K562 (cell line): ENCODE measurements around the gene MYOZ1. TPM values are rescaled to one million over a fixed set of nuclear protein-coding genes. Genes with fewer than 3 reads are reported as not detected.
A peak's percentile ranks its signal among the peaks of the same experiment; 100 is the strongest.

Experiments used
- CCNT2 ChIP-seq: IDR thresholded peaks from 2 replicates; pipeline ENCODE4 v1.6.1; 2011; ENCODE audit warnings: borderline replicate concordance, low read depth, mild to moderate bottlenecking, moderate library complexity, mixed read lengths, low read length; ENCODE audit not compliant: insufficient read length; ENCODE audit errors: extremely low read depth
- ETV5 ChIP-seq: sonication (generic); formaldehyde crosslinking; IDR thresholded peaks from 2 replicates; pipeline ENCODE4 v1.4.0; 2020; ENCODE audit warnings: low read depth, mild to moderate bottlenecking, missing genetic modification reagents
- ETV6 ChIP-seq, 3 experiments: fragments of 150-350 bp in 1 of 3; sonication (generic) in 1 of 3; formaldehyde crosslinking in 1 of 3; IDR thresholded peaks; 2 replicates each; pipeline versions ENCODE4 v1.6.1 to v1.8.0; 2014 to 2022; ENCODE audit warnings: borderline replicate concordance in 2 of 3, low read depth in 2 of 3, antibody characterized with exemption in 1 of 3, low read length in 1 of 3, mild to moderate bottlenecking in 1 of 3, missing genetic modification reagents in 1 of 3
- HDGF ChIP-seq: fragments of 450-650 bp; IDR thresholded peaks from 2 replicates; pipeline ENCODE4 v1.6.1; 2016
- HEY1 ChIP-seq: fragments of 250-450 bp; sonication (Bioruptor Pico); IDR thresholded peaks from 2 replicates; pipeline ENCODE4 v1.5.0; 2020; ENCODE audit warnings: mild to moderate bottlenecking, moderate library complexity, borderline replicate concordance
- KAT7 ChIP-seq: sonication (generic); formaldehyde crosslinking; IDR thresholded peaks from 2 replicates; pipeline ENCODE4 v1.8.0; 2022; ENCODE audit warnings: missing genetic modification reagents, mild to moderate bottlenecking, borderline replicate concordance
- PHB2 ChIP-seq: fragments of 450-650 bp; IDR thresholded peaks from 2 replicates; pipeline ENCODE4 v1.6.1; 2017; ENCODE audit warnings: low read depth
- PKNOX1 ChIP-seq: fragments of 450-650 bp; IDR thresholded peaks from 2 replicates; pipeline ENCODE4 v1.6.1; 2016
- POLR3A ChIP-seq: IDR thresholded peaks from 2 replicates; pipeline ENCODE4 v1.6.1; 2011; ENCODE audit warnings: borderline replicate concordance, mild to moderate bottlenecking, moderate library complexity; ENCODE audit not compliant: insufficient read length, insufficient read depth; ENCODE audit errors: extremely low read depth
- TSHZ1 ChIP-seq: fragments of 250-450 bp; sonication (Bioruptor Pico); IDR thresholded peaks from 2 replicates; pipeline ENCODE4 v1.4.0; 2020; ENCODE audit warnings: mild to moderate bottlenecking, moderate library complexity
- ZKSCAN8 ChIP-seq: fragments of 200-800 bp; sonication (Bioruptor generic); IDR thresholded peaks from 2 replicates; pipeline ENCODE4 v1.6.1; 2016; ENCODE audit warnings: missing genetic modification characterization, missing compliant biosample characterization
- ZNF311 ChIP-seq: fragments of 250-450 bp; sonication (Bioruptor Pico); IDR thresholded peaks from 2 replicates; pipeline ENCODE4 v1.4.0; 2020; ENCODE audit warnings: mild to moderate bottlenecking, moderate library complexity
- polyA plus RNA-seq, 8 experiments: library from polyadenylated mRNA; depleted of rRNA in 4 of 8; stranded (reverse) in 5 of 8; unstranded in 3 of 8; fragments of >200 nt; fragmentation: Nextera tagmentation in 2 of 8; fragmentation: Illumina TruSeq in 1 of 8; extraction: Ambion mirVana in 2 of 8; extraction: Trizol in 1 of 8; gene quantifications; 2 replicates each; pipeline versions ENCODE4 v1.2.1 to v1.2.3, GENCODE V29; 2011 to 2014; ENCODE audit warnings: inconsistent platforms in 1 of 8, missing spikeins in 1 of 8
- total RNA-seq, 7 experiments: library from RNA; depleted of rRNA in 6 of 7; stranded (reverse); fragments of >200 nt in 6 of 7; fragmentation: Illumina TruSeq in 2 of 7; extraction: Trizol in 2 of 7; gene quantifications; 2 replicates each; pipeline versions ENCODE4 v1.2.1 to v1.2.3, GENCODE V29; 2011 to 2021; ENCODE audit warnings: low replicate concordance in 1 of 7
- TF ChIP-seq, protein P1 (sequence below): fragments of 450-650 bp; formaldehyde crosslinking; conservative IDR thresholded peaks from 2 replicates; pipeline ENCODE4 v1.4.0; 2022; ENCODE audit warnings: mild to moderate bottlenecking, missing genetic modification characterization
- TF ChIP-seq, protein P2 (sequence below), 2 experiments: fragments of 150-350 bp in 1 of 2; IDR thresholded peaks; 2 replicates each; pipeline ENCODE4 v1.6.1; 2012 to 2016; ENCODE audit warnings: low read depth in 2 of 2, low read length in 2 of 2, mild to moderate bottlenecking in 1 of 2, moderate library complexity in 1 of 2

The MYOZ1 gene
- total and polyA plus RNA-seq, 9 of the 15 experiments (the other 6 are each of a cell fraction or from before 2014, with no cell fraction given), result 0.03 to 0.18 (median 0.07) TPM; not detected in 5

DNA sequence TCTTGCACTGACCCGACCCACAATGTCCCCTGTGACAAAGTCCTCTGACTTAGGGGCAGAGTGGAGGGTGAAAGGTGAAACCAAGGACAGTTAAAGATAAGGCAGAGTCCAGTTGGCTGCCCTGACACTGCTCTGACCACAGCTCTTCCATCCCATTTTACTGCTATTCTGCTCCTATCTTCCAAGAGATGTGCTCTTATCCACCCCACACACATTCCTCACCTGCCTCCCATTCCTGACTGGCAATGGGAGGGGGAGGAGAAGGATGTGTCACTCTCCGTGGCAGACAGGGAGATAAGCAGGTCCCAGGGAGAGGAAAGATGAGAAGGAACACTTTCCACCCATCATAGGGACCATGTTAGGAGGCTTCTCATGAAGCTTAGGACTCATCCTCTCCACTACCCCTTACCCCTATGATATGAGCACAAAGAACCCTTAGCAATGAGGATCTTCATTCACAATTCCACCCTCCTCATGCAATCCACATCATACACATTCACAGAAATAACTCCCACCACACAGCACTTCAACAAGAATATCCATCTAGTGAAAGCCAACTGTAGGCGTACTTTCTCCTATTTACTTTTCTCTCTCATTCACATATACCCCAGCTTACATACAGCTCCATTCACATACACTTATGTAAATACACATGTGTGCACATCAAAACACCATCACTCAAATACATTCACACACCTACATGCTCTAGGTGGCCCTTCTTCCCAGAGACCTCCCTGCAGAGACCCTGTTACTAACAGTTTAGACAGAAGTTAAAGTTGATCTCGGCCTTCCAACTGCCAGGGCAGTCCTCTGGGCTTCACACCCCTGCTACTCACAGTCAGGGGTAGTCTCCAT lies 7.9 kb upstream of the MYOZ1 start (continued):
- TF ChIP-seq ZNF311 (CRISPR knock-in tag) (0 out of 2 replicates have a peak, but pooled peaks have one; percentile 19), TSHZ1 (CRISPR knock-in tag) (no peak), PHB2 (peak; percentile 8; the same call in 1 of the 2 replicates), CCNT2 (peak; percentile 67), ETV5 (CRISPR knock-in tag) (peak; percentile 80), PKNOX1 (peak; percentile 94), ETV6 (IDR thresholded peaks at IDR 0.05; ENCODE audit: borderline replicate concordance in 1 of 2, low read depth in 2 of 2, low read length in 1 of 2) (no peak), ETV6 (CRISPR knock-in tag; IDR thresholded peaks at IDR 0.05; ENCODE audit: borderline replicate concordance) (no peak), HDGF (no peak; the same call in 1 of the 2 replicates), ZKSCAN8 (CRISPR knock-in tag) (peak; percentile 45; the same call in 1 of the 2 replicates), KAT7 (CRISPR knock-in tag) (0 out of 2 replicates have a peak, but pooled peaks have one; percentile 72), POLR3A (no peak), HEY1 (CRISPR knock-in tag) (peak; percentile 80; the same call in 1 of the 2 replicates)
- TF ChIP-seq, protein P1, sequence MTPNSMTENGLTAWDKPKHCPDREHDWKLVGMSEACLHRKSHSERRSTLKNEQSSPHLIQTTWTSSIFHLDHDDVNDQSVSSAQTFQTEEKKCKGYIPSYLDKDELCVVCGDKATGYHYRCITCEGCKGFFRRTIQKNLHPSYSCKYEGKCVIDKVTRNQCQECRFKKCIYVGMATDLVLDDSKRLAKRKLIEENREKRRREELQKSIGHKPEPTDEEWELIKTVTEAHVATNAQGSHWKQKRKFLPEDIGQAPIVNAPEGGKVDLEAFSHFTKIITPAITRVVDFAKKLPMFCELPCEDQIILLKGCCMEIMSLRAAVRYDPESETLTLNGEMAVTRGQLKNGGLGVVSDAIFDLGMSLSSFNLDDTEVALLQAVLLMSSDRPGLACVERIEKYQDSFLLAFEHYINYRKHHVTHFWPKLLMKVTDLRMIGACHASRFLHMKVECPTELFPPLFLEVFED (CRISPR knock-in tag), result peak; percentile 40; the same call in 1 of the 2 replicates
- TF ChIP-seq, protein P2, sequence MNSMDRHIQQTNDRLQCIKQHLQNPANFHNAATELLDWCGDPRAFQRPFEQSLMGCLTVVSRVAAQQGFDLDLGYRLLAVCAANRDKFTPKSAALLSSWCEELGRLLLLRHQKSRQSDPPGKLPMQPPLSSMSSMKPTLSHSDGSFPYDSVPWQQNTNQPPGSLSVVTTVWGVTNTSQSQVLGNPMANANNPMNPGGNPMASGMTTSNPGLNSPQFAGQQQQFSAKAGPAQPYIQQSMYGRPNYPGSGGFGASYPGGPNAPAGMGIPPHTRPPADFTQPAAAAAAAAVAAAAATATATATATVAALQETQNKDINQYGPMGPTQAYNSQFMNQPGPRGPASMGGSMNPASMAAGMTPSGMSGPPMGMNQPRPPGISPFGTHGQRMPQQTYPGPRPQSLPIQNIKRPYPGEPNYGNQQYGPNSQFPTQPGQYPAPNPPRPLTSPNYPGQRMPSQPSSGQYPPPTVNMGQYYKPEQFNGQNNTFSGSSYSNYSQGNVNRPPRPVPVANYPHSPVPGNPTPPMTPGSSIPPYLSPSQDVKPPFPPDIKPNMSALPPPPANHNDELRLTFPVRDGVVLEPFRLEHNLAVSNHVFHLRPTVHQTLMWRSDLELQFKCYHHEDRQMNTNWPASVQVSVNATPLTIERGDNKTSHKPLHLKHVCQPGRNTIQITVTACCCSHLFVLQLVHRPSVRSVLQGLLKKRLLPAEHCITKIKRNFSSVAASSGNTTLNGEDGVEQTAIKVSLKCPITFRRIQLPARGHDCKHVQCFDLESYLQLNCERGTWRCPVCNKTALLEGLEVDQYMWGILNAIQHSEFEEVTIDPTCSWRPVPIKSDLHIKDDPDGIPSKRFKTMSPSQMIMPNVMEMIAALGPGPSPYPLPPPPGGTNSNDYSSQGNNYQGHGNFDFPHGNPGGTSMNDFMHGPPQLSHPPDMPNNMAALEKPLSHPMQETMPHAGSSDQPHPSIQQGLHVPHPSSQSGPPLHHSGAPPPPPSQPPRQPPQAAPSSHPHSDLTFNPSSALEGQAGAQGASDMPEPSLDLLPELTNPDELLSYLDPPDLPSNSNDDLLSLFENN (IDR thresholded peaks at IDR 0.05; ENCODE audit: low read depth in 2 of 2, low read length in 2 of 2), result peak in 1 of 2 experiments; percentile 43; a peak in 1 of 4 replicates
